Ishikawa (cell line): ENCODE results near the gene THRAP3.

Experiments used
- CREB1 ChIP-seq: IDR thresholded peaks from 2 replicates; pipeline ENCODE4 v1.6.1; 2012; ENCODE audit warnings: low read depth
- REST ChIP-seq: IDR thresholded peaks from 2 replicates; pipeline ENCODE4 v1.6.1; 2012; ENCODE audit warnings: low read depth, mild to moderate bottlenecking
- USF1 ChIP-seq: IDR thresholded peaks from 2 replicates; pipeline ENCODE4 v1.6.1; 2012
- YY1 ChIP-seq: IDR thresholded peaks from 2 replicates; pipeline ENCODE4 v1.6.1; 2012; ENCODE audit warnings: low read depth

DNA sequence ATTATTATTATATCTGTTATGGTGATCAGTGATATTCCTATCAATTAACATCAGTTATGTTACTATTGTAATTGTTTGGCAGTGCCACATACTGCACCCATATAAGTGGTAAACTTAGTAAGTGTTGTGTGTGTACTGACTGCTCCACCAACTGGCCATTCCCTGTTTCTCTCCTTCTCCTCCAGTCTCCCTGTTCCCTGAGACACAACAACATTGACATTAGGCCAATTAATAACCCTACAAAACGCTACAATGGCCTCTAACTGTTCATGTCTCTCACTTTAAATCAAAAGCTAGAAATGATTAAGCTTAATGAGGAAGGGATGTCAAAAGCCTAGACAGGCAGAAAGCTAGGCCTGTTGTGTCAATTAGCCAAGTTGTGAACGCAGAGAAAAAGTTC, 6.6 kb upstream of the THRAP3 start:
- TF ChIP-seq REST (no peak), YY1 (no peak), USF1 (no peak), CREB1 (no peak)
